Measurements from ENCODE around the gene TMEM50A.
"Not testable (repeated sequence)": the region's sequence is repeated elsewhere in the genome, so short reads cannot be mapped to it uniquely, and the experiment has no call there.

Gene TMEM50A

DNA sequence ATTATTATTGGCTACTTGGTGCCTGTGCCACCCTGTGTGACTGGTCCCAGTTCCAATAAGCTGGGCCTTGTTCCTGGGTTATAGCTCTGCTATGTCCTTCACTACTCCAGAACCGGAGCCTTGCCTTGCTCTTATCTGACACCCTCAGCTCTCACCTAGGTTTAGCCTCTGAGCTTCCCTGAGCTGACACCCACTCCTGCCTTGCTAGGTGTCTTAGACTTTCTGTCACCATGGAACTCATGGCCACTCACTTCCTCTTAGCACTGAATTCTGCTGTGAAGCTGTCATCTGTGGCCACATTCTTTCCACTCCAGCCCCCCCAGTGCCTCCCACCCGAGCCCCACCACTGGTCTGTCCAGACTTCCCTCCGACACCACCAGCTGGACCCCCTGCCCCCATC lies 51.6 kb downstream of the TMEM50A start:
- not testable (repeated sequence) for DNase-seq

DNA sequence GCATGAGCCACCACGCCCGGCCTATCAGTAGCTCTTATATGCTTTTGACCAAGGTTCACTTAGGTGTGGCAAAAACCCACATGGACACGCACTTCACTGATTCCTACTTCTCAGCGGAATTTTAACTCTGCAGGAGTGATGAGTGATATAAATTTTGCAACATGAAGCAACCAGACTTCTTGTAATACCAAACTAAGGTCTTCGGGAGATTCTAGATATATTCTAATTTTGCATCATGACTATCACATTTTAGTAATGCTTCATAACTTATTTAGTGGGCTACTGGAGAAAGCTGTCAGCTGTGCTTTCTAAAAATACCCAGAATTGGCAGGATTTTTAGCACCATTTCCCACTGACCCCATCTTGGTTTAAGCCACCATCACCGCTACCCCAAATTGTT lies 54.7 kb downstream of the TMEM50A start:
- no peak for DNase-seq

DNA sequence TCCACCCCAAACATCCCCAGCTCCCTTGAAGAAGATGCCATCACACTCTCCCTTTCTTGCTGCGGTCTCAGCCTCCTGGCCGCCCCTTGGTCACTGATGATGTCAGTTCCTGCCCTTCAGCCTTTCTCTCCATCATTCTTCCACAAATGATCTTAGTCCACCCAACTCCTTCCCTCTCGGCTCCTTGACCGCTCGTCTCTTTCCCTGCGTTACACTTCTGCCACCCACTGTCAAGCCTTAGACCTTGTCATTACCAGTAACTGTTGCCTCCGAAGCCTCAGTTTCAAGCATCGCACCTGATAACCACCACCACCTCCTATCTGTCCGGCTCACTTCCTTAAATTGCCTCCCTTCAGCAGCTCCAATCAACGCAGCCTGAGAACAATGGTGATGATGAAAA lies 59.4 kb downstream of the TMEM50A start:
- DNase-seq = not testable (repeated sequence)

DNA sequence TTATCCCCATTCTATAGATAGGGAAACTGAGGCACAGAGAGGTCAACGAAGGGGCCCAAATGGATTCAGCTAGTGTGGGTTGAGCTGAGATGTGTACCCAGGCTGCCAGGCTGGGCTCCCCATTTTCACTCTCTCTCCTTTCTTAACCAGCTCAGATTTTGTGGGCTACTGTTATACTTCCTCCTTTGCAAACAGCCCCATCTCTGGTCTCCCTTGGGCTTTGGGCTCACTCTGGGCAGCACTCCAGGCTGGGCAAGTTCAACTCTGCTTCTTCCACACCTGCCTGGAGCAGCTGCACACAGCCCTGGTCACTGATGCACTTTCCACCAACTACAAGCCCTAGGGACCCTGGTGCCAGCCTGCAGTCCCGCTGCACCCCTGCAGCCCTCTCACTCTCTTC lies 59.9 kb downstream of the TMEM50A start:
- not testable (repeated sequence) for DNase-seq

DNA sequence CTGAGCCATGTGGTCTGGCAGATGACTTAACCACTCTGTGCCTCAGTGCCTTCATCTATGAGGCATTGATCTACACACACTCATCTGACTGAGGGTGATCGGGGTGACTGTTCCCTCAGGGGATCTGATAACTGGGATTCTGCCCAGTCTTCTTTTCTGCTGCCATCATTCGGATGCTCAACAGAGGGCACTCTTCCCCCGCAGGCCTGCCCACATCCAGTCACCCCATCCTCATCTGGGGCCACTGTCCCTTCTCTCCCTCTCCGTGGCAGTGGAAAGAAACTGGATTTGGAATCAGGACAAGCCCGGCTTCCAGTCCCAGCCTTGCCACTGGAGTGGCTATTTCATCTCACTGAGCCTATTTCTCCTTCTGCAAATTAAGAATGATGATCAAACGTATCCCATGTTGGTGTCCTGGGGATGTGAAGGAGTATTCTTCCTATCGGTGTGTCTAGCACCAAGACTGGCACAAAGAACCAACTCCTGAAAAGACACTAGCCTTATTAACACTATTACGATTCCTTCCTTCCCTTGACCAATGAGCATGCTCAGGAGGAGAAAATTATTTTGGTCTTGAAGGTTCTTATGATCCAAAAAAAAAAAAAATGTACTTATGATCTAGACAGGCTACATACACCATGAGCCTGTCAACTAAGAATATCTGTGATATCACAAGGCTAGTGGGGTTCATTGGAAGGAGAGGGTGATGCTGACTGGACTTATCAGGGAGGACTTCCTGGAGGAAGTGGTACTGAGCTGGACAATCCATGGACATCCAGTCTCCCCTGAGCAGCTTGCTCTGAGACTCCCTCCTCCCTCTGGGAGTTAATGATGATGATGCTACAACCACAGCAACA lies 65.0 kb downstream of the TMEM50A start:
- not testable (repeated sequence) for DNase-seq

DNA sequence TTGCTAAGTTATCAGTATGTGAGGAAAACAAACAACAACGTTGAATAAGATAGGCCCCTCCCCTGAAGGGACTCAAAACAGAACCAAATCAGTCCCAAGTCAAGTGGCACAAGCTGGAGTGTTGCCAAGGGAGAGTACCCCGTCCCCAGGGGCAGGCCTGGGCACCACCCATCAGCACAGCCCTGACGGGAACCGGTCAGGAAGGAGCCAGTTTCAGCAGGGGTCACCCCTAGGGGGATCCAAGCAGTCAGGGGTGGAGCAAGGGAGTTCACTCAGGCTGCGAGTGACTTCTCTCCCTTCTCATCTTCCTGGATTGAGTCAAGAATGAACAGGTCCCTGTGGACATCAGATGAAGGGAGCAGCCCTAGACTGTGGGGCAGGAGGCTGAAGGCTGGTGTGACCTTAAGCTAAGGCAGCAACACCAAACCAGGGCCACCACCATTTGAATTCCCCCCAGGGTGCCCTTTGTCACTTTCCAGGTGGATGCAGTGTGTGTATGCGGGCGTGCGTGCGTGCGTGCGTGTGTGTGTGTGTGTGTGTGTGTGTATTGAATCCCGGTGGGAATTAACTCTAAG lies 67.7 kb downstream of the TMEM50A start:
- DNase-seq = not testable (repeated sequence)

DNA sequence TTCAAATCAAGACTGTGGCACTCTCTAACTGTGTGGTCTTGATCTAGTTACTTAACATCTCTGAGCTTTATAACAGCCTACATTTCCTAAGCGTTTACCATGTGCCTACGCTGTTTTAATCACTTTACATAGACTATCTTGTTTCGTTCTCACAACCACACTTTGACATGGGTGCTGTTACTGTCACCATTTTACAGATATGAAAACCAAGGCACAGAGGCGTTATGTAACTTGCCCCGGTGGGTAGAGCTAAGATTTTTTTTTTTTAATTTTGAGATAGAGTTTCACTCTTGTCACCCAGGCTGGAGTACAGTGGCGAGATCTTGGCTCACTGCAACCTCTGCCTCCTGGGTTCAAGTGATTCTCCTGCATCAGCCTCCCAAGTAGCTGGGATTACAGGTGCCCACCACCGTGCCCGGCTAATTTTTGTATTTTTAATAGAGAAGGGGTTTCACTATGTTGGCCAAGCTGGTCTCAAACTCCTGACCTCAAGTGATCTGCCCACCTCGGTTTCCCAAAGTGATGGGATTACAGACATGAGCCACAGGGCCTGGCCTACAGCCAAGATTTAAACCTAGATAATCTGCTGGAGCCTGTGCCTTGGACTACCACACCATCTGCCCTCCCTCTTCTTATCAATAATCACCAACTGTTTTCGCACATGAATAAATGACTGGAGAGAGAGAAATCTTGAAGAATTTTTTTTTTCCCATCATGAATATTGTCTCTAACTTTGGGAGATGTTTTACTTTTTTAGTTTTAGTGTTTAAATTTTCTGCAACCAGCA lies 71.7 kb downstream of the TMEM50A start:
- DNase-seq = not testable (repeated sequence)
